GM10248 (cell line): ENCODE data around the gene PCDH1.
A peak's percentile ranks its signal among the peaks of the same experiment; 100 is the strongest.

ENCODE experiments used
- CTCF ChIA-PET: fragments of 300-600 bp; sonication (Branson Sonifier 250); formaldehyde crosslinking; extraction: SDS; loops from one replicate; lab custom pipeline; 2021; ENCODE audit warnings: antibody characterized with exemption; lab: Yijun Ruan, JAX
- POLR2A ChIA-PET: fragments of 350-650 bp; sonication (Branson Sonifier 250); formaldehyde crosslinking; extraction: SDS; loops from one replicate; lab custom pipeline; 2020; ENCODE audit warnings: antibody characterized with exemption; lab: Yijun Ruan, JAX
- DNase-seq: peaks from one replicate; pipeline ENCODE4 v3.0.0; 2012; ENCODE audit errors: extremely low spot score
- TF ChIP-seq, protein P1 (sequence below): IDR thresholded peaks from 2 replicates; pipeline ENCODE4 v1.5.1; 2012; ENCODE audit warnings: mild to moderate bottlenecking, low read depth; ENCODE audit errors: extremely low read depth, missing control alignments, control extremely low read depth

Gene PCDH1

DNA sequence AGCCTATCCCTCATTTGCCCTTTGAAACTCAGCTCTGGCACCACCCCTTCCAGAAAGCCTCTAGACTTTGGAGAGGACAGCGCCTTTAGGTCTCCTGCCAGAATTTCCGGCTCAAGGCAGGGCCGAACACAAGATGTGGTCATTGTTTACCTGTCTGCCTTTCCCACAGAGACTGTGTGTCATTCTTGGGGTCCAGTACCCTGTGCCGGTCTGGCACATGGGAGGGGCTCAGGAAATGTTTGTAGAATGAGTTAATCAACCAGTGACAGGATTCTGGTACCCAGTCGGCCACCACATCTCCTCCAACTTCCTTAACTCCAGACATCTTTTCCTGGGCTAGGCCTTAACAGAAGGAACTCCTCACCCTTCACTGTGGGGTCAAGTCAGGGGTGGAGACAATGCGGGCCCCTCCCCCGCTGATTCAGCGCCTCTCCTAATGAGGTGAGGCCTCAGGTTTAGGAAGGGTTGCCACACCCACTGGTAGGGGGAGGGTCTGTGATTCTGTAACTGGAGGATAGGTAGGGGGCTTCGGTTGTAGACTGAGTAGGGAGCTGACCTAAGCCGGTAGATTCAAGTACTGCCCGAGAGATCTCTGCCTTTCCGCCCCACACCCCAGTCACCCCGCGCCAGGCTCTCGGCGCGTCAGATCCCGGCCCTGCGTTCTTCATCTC, 29.3 kb downstream of the PCDH1 start:
- TF ChIP-seq, protein P1, sequence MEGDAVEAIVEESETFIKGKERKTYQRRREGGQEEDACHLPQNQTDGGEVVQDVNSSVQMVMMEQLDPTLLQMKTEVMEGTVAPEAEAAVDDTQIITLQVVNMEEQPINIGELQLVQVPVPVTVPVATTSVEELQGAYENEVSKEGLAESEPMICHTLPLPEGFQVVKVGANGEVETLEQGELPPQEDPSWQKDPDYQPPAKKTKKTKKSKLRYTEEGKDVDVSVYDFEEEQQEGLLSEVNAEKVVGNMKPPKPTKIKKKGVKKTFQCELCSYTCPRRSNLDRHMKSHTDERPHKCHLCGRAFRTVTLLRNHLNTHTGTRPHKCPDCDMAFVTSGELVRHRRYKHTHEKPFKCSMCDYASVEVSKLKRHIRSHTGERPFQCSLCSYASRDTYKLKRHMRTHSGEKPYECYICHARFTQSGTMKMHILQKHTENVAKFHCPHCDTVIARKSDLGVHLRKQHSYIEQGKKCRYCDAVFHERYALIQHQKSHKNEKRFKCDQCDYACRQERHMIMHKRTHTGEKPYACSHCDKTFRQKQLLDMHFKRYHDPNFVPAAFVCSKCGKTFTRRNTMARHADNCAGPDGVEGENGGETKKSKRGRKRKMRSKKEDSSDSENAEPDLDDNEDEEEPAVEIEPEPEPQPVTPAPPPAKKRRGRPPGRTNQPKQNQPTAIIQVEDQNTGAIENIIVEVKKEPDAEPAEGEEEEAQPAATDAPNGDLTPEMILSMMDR: no peak
- ChIA-PET POLR2A (interaction anchor here (0.6 to 0.7 kb wide), 3 partner anchors 24 to 1644 kb away, joined by 3 to 5 read pairs (median 5); no protein-coding TSS in a partner anchor), CTCF (interaction anchor here (0.7 to 1.5 kb wide), 2 partner anchors 30 to 112 kb away, joined by 4 to 7 read pairs; no protein-coding TSS in a partner anchor)
- peak; percentile 54 for DNase-seq

DNA sequence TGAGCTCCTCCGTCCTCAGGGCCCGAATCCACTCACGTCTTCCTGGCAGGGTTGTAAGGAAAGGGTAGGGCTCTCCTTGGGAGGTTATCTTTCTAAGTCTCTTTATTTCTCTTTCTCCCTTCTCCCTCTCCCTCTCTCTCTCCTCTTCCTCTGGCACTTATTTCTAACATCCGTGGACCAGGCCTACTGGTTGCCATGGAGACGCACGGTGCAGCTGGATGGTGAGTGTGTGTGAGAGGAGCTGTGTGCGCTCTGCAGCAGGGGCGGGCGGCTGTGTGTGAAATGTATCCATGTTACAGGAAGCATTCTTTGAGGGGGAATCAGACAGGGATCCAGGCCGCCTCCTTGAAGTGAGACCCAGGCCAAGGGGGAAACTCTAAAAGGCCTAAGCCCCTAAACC, 32.2 kb downstream of the PCDH1 start:
- TF ChIP-seq, protein P1: no peak
- DNase-seq: no peak
- POLR2A ChIA-PET: interaction anchor here (0.6 kb wide), 1 partner anchor 1955 kb away, joined by 4 read pairs; no protein-coding TSS in a partner anchor
- CTCF ChIA-PET: interaction anchor here (0.9 kb wide), 1 partner anchor 34 kb away, joined by 3 read pairs; no protein-coding TSS in a partner anchor

DNA sequence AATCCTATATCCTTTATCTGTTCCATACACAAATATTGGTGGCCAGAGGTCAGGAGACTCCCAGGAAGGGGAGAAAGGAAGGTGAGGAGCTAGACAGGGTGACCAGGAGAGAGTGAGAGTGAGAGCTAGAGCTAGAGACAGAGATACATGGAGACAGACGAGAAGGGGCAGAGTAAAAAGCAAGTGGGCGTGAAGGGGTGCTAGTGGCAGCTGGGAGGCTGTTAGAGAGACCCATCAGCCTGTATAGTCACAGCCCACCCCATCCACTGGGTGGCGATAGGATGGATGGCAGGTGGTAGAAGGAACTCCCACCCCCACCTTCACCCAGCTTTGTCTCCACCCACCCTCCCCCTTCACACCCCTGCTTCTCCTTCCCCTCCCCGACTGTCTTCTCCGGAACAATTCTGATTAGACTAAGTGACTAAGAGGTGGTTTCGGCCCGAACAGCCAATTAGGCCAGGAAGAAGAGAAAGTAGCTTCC, 32.8 kb downstream of the PCDH1 start:
- CTCF ChIA-PET: interaction anchor here (0.9 kb wide), 1 partner anchor 34 kb away, joined by 3 read pairs; no protein-coding TSS in a partner anchor
- no peak for DNase-seq
- POLR2A ChIA-PET: interaction anchor here (0.6 kb wide), 1 partner anchor 1955 kb away, joined by 4 read pairs; no protein-coding TSS in a partner anchor
- TF ChIP-seq, protein P1: no peak

GRCh38 chr5:141844414-141845097, 33.7 kb downstream of the PCDH1 start:
- CTCF ChIA-PET: no interaction called here

GRCh38 chr5:141843156-141843927, 34.9 kb downstream of the PCDH1 start:
- POLR2A ChIA-PET: no interaction called here
- no peak for DNase-seq
- CTCF ChIA-PET: interaction anchor here (0.6 to 1.2 kb wide), 2 partner anchors 9 to 97 kb away, joined by 3 read pairs; no protein-coding TSS in a partner anchor
- TF ChIP-seq, protein P1: no peak

More at GRCh38 chr5:141844414-141845097, 33.7 kb downstream of the PCDH1 start:
- TF ChIP-seq, protein P1: no peak
- DNase-seq: no peak
- POLR2A ChIA-PET: no interaction called here
